SW480 (cell line): ENCODE data around the gene SPNS1.
"Not testable (repeated sequence)": the region's sequence is repeated elsewhere in the genome, so short reads cannot be mapped to it uniquely, and the experiment has no call there.

Source experiments
- DNase-seq: peaks from one replicate; pipeline ENCODE4 v3.0.0-alpha.2; 2016; ENCODE audit warnings: low spot score

The SPNS1 gene, protein sequence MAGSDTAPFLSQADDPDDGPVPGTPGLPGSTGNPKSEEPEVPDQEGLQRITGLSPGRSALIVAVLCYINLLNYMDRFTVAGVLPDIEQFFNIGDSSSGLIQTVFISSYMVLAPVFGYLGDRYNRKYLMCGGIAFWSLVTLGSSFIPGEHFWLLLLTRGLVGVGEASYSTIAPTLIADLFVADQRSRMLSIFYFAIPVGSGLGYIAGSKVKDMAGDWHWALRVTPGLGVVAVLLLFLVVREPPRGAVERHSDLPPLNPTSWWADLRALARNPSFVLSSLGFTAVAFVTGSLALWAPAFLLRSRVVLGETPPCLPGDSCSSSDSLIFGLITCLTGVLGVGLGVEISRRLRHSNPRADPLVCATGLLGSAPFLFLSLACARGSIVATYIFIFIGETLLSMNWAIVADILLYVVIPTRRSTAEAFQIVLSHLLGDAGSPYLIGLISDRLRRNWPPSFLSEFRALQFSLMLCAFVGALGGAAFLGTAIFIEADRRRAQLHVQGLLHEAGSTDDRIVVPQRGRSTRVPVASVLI

DNA sequence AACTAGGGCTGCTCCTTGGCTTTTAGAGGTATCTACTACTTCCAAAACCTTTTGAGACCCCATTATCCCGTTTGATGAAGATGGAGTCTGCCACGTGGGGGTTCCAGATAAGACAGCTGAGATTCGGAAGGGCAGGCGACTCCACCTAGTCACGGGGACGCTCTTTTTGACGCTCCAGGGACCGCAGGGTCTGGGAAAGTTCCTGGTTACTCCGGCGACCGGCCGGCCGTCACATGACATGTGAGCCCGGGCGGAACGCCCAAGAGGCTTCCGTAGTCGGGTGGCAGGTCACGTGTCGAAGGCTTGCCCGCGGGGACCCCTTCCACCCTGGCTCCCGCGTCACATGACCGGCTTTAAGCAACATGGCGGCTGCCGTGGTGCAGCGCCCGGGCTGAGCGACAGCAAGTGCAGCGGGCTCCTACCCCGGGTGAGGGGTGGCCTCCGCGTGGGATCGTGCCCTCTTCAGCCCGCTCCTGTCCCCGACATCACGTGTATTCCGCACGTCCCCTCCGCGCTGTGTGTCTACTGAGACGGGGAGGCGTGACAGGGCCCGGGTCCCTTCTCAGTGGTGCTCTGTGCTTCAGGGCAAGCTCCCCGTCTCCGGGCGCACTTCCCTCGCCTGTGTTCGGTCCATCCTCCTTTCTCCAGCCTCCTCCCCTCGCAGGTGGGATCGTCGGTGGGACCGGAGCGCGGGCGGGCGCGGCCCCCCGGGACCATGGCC lies at the start of gene SPNS1:
SPNS1 (plus strand) TSS at position 342 of the 721 bp plus-strand sequence; CDS start at position 716, 374 bp downstream.
- DNase-seq, result peak; percentile 94

DNA sequence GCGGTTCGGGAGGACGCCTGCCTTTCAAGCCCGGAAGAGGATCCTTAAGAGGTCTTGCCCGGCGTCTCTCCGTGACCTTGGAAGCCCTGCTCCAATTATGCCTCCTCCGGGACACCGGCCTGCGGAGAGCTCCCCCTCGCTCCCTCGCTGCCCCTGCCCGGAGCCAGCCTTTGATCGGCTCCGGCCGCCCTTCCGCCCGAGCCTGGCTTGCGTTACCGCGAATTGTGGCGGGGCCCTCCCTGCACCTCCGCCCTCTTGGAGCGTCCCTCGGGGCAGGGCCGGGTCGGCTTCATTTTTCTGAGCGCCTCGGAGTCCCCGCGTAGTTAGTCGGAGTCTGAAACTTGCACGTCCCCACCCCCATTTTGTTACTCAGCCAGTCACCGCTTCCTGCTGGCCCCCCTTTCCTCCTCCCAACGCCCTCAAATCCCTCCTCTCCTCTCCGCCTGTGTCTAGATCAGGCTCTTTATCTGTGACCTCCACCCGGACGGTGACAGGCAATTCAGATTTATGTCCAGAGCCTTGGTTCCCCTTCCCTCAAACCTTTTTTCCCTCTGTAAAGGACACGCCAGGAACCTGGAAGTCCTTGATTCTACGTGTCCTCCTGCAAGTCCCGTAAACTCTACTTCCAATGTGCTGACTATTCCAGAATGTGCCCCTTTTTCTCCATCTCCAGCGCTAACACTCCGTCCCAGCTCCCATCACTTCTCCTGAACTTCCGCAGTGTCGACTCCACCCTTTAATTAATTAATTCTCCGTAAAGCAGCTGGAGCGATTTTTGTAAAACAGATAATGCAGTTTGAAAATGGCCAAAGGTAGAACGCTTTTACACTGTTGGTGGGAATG lies 49.0 kb upstream of the SPNS1 start:
- peak; percentile 85 for DNase-seq

DNA sequence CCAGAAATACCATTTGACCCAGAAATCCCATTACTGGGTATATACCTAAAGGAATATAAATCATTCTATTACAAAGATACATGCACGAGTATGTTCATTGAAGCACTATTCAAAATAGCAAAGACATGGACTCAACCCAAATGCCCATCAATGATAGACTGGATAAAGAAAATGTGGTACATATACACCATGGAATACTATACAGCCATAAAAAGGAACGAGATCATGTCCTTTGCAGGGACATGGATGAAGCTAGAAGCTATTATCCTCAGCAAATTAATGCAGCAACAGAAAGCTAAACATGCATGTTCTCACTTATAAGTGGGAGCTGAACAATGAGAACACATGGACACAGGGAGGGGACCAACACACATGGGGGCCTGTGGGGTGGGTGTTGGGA lies 48.3 kb upstream of the SPNS1 start:
- DNase-seq, result not testable (repeated sequence)

DNA sequence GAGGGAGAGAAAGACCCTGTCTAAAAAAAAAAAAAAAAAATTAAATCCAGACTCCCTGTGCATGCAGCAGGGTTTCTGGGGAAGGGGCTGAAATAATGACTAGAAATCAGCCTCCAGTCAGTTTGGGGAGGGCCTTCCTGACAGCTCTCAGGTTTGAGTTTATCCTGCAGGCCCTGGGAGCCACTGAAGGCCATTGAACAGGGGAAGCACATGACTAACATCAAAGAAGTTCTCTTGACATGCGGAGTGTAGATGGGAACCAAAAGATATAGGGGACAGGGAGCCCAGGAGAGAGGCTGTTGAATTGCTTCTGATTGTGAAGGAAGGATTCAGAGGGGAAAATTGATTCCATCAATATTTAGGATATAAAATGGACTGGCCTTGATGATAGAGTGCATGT lies 46.8 kb upstream of the SPNS1 start:
- DNase-seq, result no peak

DNA sequence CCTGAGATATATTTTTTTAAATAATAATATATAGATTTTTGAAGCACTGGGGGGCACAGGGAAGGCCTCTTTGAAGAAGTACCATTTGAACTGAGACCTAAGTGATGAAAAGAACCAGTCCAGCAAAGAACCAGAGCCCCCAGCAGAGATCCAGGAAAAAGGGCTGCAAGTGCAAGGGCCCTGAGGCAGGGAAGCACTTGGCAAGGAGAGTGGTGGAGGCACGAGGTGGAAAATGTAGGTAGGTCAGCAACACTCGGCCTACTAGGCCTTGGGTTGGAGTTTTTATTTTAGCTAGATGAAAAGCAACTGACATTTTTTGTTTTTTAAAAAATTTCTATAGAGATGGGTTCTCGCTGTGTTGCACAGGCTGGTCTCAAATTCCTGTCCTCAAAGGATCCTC lies 44.4 kb upstream of the SPNS1 start:
- DNase-seq, result no peak

DNA sequence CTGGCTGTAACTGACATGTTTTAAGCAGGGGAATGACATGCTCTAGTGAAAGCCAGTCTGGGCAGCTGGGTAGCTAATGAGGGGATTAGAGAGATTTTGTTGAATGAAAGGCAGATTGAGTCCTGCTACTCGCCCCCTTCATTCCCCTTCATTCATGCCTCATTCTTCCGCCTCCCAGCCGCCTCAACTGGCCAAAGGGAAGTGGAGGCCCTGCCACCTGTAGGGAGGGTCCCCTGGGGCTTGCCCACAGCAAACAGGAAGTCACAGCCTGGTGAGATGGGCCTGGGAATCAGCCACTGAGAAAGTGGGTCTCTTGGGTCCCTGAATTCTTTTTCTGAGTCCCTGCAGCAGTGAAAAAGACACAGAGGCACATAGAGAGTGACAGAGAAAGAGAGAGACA lies 43.9 kb upstream of the SPNS1 start:
- no peak for DNase-seq

DNA sequence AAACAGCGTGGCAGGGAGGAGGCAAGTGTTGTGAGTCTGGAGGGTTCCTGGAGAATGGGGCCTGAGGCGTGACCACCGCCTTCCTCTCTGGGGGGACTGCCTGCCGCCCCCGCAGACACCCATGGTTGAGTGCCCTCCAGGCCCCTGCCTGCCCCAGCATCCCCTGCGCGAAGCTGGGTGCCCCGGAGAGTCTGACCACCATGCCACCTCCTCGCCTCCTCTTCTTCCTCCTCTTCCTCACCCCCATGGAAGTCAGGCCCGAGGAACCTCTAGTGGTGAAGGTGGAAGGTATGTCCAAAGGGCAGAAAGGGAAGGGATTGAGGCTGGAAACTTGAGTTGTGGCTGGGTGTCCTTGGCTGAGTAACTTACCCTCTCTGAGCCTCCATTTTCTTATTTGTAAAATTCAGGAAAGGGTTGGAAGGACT lies 42.8 kb upstream of the SPNS1 start, which contains the start of gene CD19:
CD19 (plus strand) TSS at position 171 of the 425 bp plus-strand sequence; CDS start at position 201, 30 bp downstream.
- DNase-seq, result no peak

DNA sequence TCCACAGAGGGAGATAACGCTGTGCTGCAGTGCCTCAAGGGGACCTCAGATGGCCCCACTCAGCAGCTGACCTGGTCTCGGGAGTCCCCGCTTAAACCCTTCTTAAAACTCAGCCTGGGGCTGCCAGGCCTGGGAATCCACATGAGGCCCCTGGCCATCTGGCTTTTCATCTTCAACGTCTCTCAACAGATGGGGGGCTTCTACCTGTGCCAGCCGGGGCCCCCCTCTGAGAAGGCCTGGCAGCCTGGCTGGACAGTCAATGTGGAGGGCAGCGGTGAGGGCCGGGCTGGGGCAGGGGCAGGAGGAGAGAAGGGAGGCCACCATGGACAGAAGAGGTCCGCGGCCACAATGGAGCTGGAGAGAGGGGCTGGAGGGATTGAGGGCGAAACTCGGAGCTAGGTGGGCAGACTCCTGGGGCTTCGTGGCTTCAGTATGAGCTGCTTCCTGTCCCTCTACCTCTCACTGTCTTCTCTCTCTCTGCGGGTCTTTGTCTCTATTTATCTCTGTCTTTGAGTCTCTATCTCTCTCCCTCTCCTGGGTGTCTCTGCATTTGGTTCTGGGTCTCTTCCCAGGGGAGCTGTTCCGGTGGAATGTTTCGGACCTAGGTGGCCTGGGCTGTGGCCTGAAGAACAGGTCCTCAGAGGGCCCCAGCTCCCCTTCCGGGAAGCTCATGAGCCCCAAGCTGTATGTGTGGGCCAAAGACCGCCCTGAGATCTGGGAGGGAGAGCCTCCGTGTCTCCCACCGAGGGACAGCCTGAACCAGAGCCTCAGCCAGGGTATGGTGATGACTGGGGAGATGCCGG lies 42.0 kb upstream of the SPNS1 start:
- no peak for DNase-seq

DNA sequence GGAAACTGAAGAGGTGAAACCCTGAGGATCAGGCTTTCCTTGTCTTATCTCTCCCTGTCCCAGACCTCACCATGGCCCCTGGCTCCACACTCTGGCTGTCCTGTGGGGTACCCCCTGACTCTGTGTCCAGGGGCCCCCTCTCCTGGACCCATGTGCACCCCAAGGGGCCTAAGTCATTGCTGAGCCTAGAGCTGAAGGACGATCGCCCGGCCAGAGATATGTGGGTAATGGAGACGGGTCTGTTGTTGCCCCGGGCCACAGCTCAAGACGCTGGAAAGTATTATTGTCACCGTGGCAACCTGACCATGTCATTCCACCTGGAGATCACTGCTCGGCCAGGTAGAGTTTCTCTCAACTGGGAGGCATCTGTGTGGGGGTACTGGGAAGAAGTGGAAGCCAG lies 41.4 kb upstream of the SPNS1 start:
- no peak for DNase-seq

DNA sequence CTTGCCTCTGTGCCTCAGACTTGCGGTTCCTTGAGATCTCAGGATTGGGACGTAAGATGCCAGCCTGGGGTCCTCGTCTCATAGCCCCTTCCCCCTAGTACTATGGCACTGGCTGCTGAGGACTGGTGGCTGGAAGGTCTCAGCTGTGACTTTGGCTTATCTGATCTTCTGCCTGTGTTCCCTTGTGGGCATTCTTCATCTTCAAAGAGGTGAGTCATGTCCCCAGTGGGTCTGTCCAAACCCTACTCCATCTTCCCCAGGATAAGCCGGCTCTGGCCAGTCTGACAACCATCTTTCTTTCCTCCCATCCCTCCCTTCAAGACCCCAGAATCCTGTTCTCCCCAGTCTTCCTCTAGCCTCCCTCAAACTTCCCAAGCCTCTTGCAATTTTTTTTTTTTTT lies 39.2 kb upstream of the SPNS1 start:
- DNase-seq, result no peak

DNA sequence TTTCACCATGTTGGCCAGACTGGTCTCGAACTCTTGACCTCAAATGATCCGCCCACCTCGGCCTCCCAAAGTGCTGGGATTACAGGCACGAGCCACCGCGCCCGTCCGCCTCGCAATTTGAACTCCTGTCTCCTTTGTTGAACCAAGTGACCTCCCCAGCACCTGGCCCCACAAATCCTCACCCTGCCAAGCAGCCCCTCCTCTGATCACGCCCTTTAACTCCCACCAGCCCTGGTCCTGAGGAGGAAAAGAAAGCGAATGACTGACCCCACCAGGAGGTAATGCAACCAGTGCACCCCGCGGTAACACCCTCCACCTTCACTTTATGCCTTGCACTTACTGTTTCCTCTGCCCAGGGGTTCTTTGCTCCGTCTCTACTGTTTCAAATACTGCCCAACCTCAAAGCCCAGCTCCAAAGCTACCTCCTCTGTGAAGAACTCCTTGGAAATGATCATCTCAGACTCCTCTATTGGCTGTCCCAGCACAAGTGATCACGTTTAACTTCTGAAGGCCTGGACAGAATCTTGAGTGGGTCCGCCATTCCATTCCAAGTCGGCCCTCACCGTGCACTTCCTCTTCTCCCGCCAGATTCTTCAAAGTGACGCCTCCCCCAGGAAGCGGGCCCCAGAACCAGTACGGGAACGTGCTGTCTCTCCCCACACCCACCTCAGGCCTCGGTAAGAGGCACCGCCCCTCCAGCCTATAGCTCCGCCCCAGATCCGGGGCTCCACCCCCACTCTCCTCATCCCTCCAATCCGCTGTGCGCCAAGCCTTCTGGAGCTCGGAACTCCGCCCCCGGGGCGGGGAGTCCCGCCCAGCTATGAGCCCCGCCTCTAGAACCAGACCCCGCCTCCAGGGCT lies 38.4 kb upstream of the SPNS1 start:
- DNase-seq, result peak; percentile 65

DNA sequence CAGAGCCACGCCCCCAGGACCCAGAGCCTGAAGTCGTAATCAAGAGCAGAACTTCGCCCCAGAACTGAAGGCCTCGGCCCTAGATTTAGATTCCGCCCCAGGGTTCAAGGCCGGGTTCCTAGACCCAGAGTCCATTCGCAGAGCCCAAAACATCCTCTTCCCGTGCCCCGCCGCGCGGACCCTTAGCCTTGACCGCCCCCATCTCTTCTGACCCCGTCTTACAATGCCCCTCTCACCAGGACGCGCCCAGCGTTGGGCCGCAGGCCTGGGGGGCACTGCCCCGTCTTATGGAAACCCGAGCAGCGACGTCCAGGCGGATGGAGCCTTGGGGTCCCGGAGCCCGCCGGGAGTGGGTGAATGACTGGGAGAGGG lies 37.8 kb upstream of the SPNS1 start:
- no peak for DNase-seq

DNA sequence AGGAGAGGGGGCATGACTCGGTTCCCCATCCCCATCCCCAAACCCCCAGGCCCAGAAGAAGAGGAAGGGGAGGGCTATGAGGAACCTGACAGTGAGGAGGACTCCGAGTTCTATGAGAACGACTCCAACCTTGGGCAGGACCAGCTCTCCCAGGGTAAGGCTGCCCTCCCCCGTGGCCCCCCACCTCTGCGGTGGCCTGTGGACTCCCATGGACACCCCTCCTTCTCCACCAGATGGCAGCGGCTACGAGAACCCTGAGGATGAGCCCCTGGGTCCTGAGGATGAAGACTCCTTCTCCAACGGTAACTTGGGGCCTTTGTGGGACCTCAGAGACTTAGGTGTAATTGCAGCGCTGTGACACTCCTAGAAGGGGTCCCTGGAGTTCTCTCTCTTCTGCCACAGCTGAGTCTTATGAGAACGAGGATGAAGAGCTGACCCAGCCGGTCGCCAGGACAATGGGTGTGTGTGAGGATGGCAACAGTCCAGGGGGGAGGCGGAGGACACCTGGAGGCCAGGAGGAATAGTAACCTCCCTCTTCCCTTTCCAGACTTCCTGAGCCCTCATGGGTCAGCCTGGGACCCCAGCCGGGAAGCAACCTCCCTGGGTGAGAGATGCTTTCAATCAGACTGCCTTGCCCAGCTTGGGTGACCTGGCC lies 37.2 kb upstream of the SPNS1 start:
- no peak for DNase-seq

DNA sequence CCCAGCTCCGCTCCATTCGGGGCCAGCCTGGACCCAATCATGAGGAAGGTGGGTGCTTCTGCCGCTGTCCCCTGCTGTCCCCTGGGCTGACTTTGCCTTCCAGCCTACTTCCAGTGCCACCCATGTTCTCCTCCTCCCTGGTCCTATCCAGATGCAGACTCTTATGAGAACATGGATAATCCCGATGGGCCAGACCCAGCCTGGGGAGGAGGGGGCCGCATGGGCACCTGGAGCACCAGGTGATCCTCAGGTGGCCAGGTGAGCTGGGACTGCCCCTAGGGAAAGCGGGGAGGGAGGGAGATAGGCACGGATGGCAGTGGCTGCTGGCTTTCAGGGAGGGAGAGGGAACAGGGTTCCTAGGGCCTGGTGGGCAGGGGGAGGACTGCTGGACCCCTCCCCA lies 35.9 kb upstream of the SPNS1 start:
- no peak for DNase-seq

DNA sequence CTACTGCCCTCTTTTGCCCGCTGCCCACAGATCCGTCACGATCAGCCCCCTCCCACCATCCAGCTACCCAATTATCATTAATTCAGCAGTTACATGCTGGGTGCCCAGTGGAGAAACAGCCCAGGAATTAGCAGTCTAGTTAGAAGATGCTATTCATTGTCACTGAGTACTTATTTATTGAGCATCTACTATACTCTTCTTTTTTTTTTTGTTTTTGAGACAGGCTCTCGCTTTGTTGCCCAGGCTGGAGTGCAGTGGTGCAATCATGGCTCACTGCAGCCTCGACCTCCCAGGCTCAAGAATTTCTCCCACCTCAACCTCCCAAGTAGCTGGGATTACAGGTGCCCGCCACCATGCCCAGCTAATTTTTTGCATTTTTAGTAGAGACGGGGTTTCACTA lies 34.8 kb upstream of the SPNS1 start:
- DNase-seq, result not testable (repeated sequence)

DNA sequence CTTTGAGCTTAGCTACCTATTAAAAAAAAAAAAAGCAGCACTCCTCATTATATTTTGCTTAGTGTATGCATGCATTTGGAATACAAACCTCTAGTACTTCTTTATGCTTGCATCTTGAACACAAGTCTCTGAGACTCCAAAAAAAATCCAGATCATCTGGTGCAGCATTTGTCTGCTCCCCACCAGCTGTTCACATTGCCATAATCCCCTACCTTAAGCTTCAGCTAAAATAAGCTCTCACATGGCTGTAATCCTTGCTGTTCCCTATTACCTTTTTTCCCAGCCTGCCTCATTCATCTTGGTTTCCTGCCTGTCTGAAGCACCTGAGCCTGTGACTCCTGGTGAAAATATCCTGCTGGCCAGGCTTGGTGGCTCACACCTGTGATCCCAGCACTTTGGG lies 31.3 kb upstream of the SPNS1 start:
- no peak for DNase-seq

DNA sequence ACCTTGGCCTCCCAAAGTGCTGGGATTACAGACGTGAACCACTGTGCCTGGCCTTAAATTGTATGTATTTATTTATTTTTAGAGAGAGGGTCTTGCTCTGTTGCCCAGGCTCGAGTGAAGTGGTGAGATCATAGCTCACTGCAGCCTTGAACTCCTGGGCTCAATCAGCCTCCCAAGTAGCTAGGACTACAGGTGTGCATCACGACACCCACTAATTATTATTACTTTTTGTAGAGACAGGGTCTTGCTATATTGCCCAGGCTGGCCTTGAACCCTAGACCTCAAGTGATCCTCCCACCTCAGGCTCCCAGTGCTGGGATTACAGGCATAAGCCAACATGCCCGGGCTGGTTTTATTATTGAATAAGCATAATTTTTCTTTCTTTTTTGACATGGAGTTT lies 27.9 kb upstream of the SPNS1 start:
- DNase-seq, result no peak

DNA sequence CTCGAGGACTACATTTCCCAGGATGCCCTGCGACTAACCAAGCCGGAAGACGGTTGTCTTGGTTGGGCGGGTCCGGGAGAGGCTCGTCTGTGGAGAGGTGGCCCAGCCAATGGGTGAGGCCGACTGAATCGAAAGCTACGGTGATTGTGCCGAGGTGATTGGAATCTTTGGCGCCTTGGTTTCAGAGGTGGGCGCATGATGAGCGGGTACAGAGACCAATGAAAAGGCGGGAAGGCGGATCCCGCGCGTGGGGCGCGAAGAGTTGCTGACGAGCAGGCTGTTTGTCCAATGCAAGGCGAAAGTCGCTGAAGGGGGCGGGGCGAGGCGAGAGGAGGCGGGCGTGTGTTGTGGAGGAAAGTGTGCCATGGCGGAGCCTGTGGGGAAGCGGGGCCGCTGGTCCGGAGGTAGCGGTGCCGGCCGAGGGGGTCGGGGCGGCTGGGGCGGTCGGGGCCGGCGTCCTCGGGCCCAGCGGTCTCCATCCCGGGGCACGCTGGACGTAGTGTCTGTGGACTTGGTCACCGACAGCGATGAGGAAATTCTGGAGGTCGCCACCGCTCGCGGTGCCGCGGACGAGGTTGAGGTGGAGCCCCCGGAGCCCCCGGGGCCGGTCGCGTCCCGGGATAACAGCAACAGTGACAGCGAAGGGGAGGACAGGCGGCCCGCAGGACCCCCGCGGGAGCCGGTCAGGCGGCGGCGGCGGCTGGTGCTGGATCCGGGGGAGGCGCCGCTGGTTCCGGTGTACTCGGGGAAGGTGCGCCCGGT lies 23.7 kb upstream of the SPNS1 start, which contains the start of gene NFATC2IP:
NFATC2IP (plus strand) TSS at position 290 of the 762 bp plus-strand sequence; CDS start at position 365, 75 bp downstream.
- peak; percentile 99 for DNase-seq

DNA sequence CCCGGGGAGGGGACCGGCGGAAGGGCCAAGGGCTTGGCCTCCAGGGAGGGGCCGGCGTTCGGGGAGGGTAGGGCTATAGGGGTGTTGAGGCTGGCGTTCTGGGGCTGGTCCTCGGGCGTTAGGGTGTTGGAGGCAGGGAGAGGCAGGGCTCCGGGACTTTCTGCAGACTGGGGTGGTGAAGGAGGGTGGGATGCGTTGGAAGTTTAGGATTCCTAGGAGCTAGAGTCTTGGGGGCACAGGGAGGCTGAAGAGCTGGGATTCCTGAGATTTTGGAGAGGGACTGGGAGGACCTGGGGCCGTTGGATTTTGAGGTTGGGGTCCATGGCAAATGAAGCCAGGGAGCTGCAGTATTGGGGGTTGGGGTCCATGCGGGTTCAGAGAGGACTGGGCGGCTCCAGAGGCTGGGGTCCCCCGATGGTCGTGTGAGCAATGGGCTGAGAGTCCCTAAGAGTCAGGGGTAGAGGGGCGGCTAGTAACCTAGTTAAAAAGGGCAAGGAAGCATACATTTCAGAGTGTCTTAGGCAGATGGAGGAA lies 23.1 kb upstream of the SPNS1 start:
- DNase-seq, result no peak
